Femur (tissue), 1 donor: Measurements from ENCODE around the gene GPD2.

Source experiments
- DNase-seq: peaks from one replicate; pipeline ENCODE4 v3.0.0-alpha.2; 2017

The GPD2 gene

DNA sequence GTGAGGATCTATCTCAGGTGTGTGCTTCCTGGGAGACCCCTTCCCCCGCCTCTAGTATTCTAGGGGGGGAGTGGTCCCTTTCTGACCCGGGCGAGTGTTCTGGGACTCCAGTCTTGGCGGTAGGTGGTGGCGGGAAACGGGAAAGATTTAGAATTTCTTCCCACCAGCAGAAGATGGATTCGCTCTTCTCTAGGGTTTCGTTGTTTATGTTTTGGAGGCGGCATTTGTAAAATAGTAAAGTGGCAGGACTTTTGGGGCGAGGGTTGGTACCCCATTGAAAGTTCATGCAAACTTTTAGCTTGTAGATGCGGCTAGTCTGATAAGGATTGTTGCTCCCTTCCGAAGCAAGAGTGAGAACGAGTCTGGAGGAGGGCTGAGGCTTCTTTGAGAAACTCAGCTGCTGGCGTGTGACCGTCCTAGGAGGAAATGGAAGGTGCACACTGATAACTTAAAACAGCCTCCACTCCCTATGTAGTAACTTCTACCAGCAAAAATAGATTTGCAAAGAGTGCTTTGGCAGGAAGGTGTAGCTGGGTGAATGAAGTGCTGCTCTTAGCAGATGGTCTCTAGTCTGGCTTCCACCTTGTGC, 412 bp downstream of the GPD2 start:
- DNase-seq: no peak

- peak; percentile 31 for DNase-seq
Measured at GRCh38 chr2:156437272-156437930, 1.2 kb downstream of the GPD2 start.

DNA sequence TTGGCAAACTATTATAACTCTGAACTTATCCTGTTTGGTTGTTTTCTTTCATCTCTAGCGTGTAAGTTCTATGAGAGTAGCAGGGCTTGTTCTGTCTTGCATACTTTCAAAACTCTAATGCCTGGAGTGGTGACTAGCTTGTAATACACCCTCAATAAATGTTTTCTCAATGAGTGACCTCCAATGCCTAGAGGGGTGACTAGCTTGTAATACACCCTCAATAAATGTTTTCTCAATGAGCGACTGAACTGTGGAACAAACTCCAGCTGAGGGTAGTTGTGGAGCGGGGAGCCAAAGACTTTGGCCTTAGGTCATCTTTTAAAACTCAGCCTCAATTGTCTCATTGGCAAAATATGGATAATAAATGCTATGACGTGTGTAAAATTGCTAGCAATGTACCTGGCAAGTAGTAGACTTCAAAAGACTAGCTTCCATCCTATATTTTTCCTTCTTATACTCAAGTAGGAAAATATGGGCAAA, 1.8 kb downstream of the GPD2 start:
- DNase-seq: no peak

DNA sequence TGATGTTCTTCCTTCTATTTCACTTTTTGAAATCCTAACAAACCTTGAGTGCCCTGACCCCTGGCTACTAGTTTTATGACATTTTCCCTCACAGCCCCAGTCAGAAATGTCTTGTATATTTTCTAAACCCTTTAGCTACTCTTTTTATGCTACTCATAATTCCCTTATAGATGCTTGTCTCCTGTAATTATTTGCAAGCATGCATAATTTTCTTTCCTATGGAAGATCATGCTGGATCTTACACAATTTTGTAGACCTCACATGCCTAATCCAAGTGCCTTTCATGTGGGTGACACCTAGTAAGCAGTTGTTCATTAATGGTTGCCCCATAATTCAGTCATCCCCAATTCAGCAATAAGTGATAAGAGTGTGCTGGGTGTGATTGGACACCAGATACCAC, 6.9 kb downstream of the GPD2 start:
- no peak for DNase-seq

GRCh38 chr2:156445296-156446220, 9.4 kb downstream of the GPD2 start:
- no peak for DNase-seq

DNA sequence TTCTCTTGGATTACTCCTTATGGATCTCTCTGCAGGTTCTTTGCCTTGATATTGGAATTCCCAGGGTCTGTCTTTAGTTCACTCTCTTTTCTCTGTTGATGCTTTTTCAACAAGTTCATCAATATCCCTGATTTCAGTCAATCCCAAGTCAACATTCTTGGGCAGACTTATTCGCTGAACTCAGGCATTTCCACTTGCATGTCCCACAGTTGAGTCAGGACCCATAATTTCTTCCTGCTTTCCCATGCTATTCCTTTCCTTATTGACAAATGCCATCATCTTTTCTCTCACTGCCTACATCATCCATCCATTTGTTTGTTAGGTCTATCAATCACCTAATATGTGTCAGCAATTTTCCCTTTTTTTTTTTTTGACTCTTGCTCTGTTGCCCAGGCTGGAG, 11.6 kb downstream of the GPD2 start:
- DNase-seq: no peak

- no peak for DNase-seq
Measured at GRCh38 chr2:156448766-156449165, 12.6 kb downstream of the GPD2 start.

DNA sequence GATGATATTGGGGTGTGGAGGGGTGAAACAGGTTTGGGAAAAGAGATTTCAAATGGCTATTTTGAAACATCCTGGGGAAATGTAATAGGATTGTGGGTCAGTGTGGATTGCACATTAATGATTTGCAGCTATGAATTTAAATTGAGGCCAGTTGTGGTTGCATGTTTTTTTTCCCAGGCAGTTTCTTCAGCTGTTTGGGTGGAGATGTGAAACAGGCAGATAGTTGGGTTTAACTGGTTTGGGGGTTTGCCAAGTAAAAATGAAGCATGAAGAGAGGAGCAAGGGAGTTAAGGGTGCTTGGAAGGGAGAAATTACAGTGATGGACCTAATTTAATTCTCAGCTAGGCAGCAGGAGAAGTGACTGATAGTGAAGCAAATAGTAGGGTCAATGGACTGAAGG, 16.8 kb downstream of the GPD2 start:
- no peak for DNase-seq

DNA sequence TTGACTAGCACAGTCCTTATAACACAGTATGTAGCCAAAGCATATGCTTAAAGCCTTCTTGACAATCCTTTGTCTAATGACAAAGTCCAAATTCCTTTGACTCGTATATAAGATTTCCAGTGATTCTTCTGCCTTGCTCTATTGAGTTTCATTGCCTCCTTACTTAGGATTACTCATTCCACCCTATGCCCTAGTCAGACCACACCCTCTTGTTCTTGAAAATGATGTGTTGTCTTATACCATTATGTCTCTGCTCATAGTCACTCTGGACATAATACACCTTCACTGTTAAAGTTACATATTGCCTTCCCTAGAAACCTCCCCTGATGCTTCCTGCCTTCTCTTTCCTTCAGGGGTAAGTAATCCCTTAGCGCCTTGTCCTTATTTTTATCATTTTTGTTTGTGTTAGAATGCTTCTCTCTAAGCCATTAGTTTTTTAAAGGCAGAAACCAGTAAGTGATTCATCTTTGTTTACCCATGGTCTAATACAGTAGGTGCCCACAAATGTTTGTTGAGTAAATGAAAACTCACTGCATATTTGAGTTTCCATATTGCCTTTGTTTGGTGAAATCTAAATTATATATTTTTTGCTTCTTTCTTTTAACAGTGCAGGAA, 19.3 kb downstream of the GPD2 start:
- no peak for DNase-seq

- DNase-seq: no peak
Measured at GRCh38 chr2:156456616-156457015, 20.4 kb downstream of the GPD2 start.

DNA sequence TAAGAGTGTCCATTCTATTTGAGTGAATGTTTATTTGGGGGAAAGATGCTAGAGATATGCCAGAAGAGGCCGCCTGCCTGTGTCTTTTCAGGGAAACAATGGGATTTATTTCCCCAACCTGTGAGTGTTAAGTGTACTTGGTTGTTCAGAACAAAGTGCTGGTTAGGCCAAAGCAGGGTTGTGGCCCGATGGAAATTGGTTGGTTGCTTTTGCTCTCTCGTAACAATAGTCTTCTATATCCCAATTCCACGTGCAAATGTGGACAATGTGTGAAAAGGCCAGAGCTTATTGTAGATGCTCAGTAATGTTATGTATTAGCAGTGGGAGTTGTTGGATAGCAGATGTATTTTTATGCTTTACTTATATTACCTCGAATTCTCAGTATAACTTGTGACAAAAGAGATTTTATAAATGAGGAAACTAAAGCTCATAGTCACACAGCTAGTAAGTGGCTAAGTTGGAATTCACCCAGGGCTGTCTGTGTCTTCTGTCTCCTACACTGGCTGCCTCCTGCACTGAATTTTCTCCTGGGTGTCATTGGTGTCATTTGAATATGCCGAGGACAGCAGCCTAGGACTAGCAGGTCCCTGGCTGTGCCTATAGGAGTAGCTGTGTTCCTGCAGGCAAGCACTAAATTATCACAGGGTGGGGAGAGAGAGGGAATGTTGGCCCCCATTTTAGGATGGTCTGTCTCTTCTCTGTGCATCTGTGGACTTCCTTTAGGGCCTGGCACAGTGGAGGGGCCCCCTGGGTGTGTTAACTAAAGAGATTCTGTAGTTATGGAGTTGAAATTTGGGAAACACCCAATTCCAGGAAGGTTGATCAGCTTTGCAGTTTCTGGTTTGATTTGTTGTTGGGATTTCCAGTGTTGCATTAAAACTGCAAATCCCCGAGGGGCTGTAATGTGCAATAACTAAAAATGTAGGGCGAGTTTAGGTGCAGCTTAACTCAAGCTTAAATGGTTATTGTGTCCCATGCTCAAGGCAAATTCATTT, 21.6 kb downstream of the GPD2 start:
- DNase-seq: no peak

DNA sequence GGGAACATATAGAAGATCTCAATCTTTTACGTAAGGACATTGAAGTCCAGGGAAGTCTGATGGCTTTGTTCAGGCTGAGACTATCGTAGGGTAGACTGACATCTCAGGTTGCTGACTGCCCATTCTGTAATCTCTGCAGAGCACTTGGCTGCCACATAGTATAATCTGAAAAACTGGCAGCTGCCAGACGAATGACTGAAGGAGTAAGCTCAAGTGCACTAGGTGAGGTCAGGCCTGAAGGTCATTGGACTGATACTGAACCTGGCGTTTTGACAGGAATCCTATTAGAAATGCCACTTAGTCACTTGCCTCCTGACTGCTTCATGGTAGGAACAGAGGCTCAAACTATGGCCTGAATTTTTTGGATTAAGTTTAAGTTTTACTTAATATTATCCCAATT, 23.5 kb downstream of the GPD2 start:
- DNase-seq: no peak

DNA sequence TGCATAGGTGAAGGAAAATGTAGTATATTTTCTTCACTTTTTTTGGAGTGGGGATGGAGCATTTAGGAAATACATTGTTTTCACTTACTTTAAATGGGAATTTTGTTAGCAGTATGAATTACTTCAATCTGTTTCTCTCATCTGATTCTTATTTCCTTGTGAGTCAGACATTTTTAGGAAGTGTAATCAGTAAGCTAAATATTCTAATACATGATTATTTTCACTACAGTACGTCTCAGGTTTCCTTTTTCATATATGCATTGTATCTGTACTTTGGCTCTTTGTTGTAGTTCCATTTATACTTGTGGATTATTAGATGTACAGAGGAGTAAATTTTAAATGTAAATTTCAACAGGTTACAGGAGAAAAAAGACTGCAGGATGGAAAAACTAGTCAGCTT, 27.9 kb downstream of the GPD2 start:
- no peak for DNase-seq

DNA sequence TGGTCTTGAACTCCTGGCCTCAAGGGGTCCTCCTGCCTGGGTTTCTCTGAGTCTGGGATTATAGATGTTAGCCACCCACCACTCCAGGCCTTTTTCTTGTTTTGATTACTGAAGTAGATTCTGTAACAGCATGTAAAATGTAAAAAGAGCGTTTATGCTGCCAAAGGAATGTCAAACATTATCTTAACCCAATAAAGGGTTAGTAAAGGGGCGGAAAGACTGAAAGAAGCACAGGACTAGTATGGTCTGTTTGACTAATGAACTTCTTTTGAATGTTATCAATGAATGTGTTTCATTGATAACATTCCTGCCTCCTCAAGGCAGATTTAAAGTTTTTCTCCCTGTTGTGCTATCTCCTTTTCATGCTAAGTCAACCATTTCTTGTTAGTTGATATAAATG, 29.4 kb downstream of the GPD2 start:
- DNase-seq: no peak

- DNase-seq: peak; percentile 55
Measured at GRCh38 chr2:156466739-156467405, 30.7 kb downstream of the GPD2 start.

GRCh38 chr2:156470975-156471583, 34.9 kb downstream of the GPD2 start:
- DNase-seq: no peak

DNA sequence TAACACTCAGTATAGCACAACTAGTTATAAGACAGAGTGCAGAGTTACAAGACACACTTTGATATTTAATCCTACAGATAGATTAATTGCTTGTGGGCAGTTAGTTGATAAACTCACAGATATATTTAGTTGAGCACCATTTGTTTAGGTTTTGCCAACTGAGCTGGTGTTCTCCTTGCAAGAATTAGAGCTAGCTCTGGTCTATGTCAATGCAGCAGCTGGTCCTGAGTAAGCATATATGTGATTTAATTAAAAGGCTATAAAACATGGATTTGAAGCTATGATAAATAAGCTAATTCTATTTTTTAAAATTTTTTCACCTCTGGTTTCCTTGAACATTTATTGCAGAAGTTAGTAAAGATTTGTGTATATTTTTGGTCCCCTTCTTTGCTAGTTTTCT, 35.6 kb downstream of the GPD2 start:
- DNase-seq: no peak

DNA sequence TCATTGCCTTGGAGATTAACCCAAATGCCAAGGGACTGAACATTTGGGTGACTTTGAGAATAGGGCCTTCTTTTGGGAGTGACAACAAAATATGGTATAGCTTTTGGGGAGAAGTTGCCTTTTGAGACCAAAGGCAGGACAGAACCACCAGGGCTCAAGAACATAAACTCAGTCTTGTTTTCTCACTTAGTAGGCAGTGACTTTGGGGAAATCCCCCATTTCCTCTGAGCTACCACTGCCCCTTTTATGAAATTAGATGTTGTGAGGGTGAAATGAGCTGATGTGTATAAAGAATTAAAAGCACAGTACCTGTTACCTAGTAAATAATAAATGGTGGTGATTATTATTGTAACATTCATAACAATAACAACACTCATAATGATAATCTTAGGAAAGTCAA, 36.5 kb downstream of the GPD2 start:
- DNase-seq: no peak

GRCh38 chr2:156473445-156473844, 37.3 kb downstream of the GPD2 start:
- no peak for DNase-seq

GRCh38 chr2:156474401-156474800, 38.2 kb downstream of the GPD2 start:
- DNase-seq: no peak
